HL-60 (cell line): Measurements from ENCODE around the gene PRR7.

Experiments used
- CTCF ChIP-seq: IDR thresholded peaks from one replicate; pipeline ENCODE4 v1.5.1; 2011; ENCODE audit warnings: low read length, control low read depth, inconsistent platforms; ENCODE audit not compliant: insufficient read depth
- GABPA ChIP-seq: IDR thresholded peaks from 2 replicates; pipeline ENCODE4 v1.6.1; 2012; ENCODE audit warnings: low read depth
- POLR2AphosphoS5 ChIP-seq: IDR thresholded peaks from 2 replicates; pipeline ENCODE4 v1.6.1; 2012; ENCODE audit warnings: low read depth

- no peak for TF ChIP-seq CTCF
- TF ChIP-seq POLR2AphosphoS5: no peak
- TF ChIP-seq GABPA: no peak
These were observed 18.6 kb upstream of the PRR7 start for GRCh38 chr5:177427919-177428573.
